Measurements from ENCODE around the gene LHX6. TPM values are rescaled to one million over a fixed set of nuclear protein-coding genes. Genes with fewer than 3 reads are reported as not detected.

LHX6 gene
- total and polyA plus RNA-seq, 9 of the 15 experiments (the other 6 are each of a cell fraction or from before 2014, with no cell fraction given), result 2.8 to 16.3 (median 7.9) TPM

GRCh38 chr9:122213589-122214413 is 15.0 kb downstream of the LHX6 start (continued):
- TF ChIP-seq AFF4 (CRISPR knock-in tag; IDR thresholded peaks at IDR 0.05) (0 out of 2 replicates have a peak, but pooled peaks have one; percentile 30), TBP (optimal IDR thresholded peaks at IDR 0.05; ENCODE audit: low read depth, low read length) (peak; percentile 46), ZBTB11 (CRISPR knock-in tag; IDR thresholded peaks at IDR 0.05) (peak in 1 of 3 experiments; percentile 78; a peak in 2 of 6 replicates), ZBTB40 (IDR thresholded peaks at IDR 0.05) (0 out of 2 replicates have a peak, but pooled peaks have one; percentile 10), ZBTB40 (CRISPR knock-in tag; IDR thresholded peaks at IDR 0.05) (no peak), CBX3 (IDR thresholded peaks at IDR 0.05; ENCODE audit: borderline replicate concordance in 1 of 2, low read length in 2 of 2) (peak in 1 of 2 experiments; percentile 61; a peak in 1 of 3 replicates), TOE1 (IDR thresholded peaks at IDR 0.05; ENCODE audit: borderline replicate concordance) (peak; percentile 45; the same call in 1 of the 2 replicates), TOE1 (CRISPR knock-in tag; IDR thresholded peaks at IDR 0.05; ENCODE audit: borderline replicate concordance, low read depth) (no peak)

Data from K562 (cell line).